Kidney epithelial cell (primary cell): ENCODE data around the gene GNPNAT1. TPM values are rescaled to one million over a fixed set of nuclear protein-coding genes. Genes with fewer than 3 reads are reported as not detected.
A peak's percentile ranks its signal among the peaks of the same experiment; 100 is the strongest.

Experiments
- DNase-seq: peaks from one replicate; pipeline ENCODE4 v3.0.0-alpha.2; 2010; ENCODE audit warnings: low read depth
- H3K27me3 ChIP-seq: 2 replicates; pipeline ENCODE4 v1.6.0; 2011; ENCODE audit warnings: low read length; ENCODE audit not compliant: control insufficient read depth, insufficient read depth
- H3K36me3 ChIP-seq: 2 replicates; pipeline ENCODE4 v1.5.1; 2011; ENCODE audit warnings: low read length; ENCODE audit not compliant: control insufficient read depth, insufficient read depth
- H3K4me3 ChIP-seq: 2 replicates; pipeline ENCODE4 v1.5.1; 2011; ENCODE audit warnings: low read depth, mild to moderate bottlenecking, control low read depth, low read length
- CTCF ChIP-seq: IDR thresholded peaks from 2 replicates; pipeline ENCODE4 v1.5.1; 2011; ENCODE audit warnings: mild to moderate bottlenecking, moderate library complexity, low read length, control low read depth, inconsistent platforms; ENCODE audit not compliant: insufficient read depth, poor library complexity, severe bottlenecking
- total RNA-seq: library from RNA; depleted of rRNA; stranded (reverse); fragments of >200 nt; gene quantifications from 2 replicates; pipeline ENCODE4 v1.2.3, GENCODE V29; 2015

Gene GNPNAT1
- total RNA-seq, 1 donor from 2014 or later, result 41.3 TPM

GRCh38 chr14:52821805-52822250, 30.4 kb upstream of the GNPNAT1 start:
- TF ChIP-seq CTCF, result no peak

DNA sequence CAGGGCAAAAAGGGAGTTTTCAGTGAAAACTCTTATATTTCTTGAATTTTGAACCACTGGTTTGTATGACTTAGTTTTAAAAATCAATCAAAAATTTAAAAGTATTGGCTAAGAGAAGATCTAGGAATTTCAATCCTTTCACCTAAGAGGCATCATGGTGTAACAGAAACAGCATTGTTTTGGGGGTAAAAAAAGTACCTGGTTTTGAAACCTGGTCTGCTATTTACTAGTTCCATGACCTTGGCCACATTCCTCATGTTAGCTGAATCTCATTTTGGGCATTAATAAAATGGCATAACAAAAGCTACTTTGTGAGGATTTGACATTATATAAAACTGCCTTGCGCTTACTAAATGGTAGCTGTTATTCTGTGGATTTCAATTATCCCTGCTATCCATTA, 16.7 kb upstream of the GNPNAT1 start:
- Histone ChIP-seq H3K4me3 (no peak overlapping the region), H3K27me3 (no peaks in the 10 kb centered on the region), H3K36me3 (no peaks in the 10 kb centered on the region)
- DNase-seq, result no peak
- TF ChIP-seq CTCF, result no peak

More at GRCh38 chr14:52821805-52822250, 30.4 kb upstream of the GNPNAT1 start:
- no peaks in the 10 kb centered on the region for H3K36me3 ChIP-seq
- no peaks in the 10 kb centered on the region for H3K27me3 ChIP-seq
- DNase-seq, result no peak
- no peak overlapping the region for H3K4me3 ChIP-seq

- Histone ChIP-seq H3K4me3 (no peak overlapping the region), H3K36me3 (no peaks in the 10 kb centered on the region), H3K27me3 (no peaks in the 10 kb centered on the region)
- TF ChIP-seq CTCF, result no peak
- no peak for DNase-seq
Measured at GRCh38 chr14:52806115-52806514, 14.7 kb upstream of the GNPNAT1 start.

DNA sequence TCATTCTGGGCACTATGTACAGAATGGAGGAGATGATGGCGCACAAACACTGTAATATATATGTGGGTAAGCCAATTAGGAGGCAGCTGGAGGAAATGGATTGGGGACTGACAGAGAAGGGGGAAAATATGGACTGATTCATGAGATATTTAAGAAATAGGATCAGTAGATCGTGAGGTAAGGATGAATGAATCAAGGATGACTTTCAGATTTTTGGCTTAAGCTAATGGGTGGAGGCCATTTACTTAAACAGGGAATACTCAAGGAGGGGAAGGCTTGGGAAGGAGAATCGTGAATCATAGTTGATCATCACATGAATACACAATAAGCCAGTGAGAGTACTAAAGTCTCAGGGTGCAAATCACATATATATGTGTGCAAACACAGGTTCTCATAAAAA, 11.2 kb upstream of the GNPNAT1 start:
- DNase-seq, result no peak
- H3K4me3 ChIP-seq, result no peak overlapping the region

DNA sequence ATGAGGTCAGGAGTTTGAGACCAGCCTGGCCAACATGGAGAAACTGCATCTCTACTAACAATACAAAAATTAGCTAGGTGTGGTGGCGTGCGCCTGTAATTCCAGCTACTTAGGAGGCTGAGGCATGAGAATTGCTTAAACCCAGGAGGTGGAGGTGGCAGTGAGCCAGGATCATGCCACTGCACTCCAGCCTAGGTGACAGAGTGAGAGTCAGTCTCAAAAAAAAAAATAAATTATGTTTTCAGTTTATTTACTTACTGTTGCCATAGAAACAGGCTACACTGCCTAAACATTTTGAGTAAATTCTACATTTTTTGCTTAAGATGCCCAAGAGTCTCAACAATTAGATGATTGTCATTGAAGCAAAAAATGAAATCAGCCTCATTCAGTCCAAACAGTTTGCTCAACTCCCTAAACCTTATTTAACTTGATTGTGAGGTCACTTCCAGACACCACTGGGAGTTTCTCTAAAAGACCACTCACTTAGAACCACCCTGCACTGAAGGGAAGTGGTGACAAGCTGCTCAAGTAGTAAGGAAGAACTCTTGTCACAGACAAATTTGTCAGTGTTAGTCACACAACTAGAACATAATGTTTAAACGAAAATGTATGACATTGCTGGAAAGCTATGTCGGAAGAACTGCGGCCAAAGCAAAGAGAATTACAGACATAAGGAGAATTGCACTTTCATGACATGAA, 9.8 kb upstream of the GNPNAT1 start:
- Histone ChIP-seq H3K4me3 (no peak overlapping the region), H3K36me3 (no peaks in the 10 kb centered on the region), H3K27me3 (no peaks in the 10 kb centered on the region)
- DNase-seq, result peak; percentile 65
- TF ChIP-seq CTCF, result no peak

More for the DNA sequence above, 11.2 kb upstream of the GNPNAT1 start:
- Histone ChIP-seq H3K27me3 (no peaks in the 10 kb centered on the region), H3K36me3 (no peaks in the 10 kb centered on the region)
- TF ChIP-seq CTCF, result no peak

DNA sequence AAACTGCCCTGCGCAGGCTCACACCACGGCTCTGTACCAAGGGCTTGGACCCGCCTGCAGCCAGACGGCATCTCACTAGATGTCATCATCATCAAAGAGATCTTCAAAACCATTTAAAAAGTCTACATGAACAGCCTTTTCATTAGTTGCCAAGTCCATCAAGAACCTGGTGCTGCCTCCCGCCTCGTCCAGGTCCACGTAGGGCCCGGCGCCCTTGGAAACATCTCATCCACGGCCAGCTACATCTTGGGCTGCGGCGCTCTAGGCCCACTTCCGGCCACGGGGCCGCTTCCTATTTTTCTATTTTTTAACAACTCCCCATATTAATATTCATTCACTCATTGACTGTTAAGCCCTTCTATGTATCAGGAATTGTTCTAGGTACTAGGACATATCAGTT, 7.4 kb upstream of the GNPNAT1 start:
- H3K27me3 ChIP-seq, result no peaks in the 10 kb centered on the region
- H3K4me3 ChIP-seq, result no peak overlapping the region
- TF ChIP-seq CTCF, result no peak
- H3K36me3 ChIP-seq, result no peaks in the 10 kb centered on the region
- no peak for DNase-seq
